ENCODE results near the gene STATH. TPM values are rescaled to one million over a fixed set of nuclear protein-coding genes. Genes with fewer than 3 reads are reported as not detected.
"Not testable (repeated sequence)": the region's sequence is repeated elsewhere in the genome, so short reads cannot be mapped to it uniquely, and the experiment has no call there.

STATH gene, protein sequence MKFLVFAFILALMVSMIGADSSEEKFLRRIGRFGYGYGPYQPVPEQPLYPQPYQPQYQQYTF
- polyA plus RNA-seq (ENCODE audit: insufficient read length in 4 of 4), result under 1 TPM; 0.26 to 0.69 (median 0.43) TPM

DNA sequence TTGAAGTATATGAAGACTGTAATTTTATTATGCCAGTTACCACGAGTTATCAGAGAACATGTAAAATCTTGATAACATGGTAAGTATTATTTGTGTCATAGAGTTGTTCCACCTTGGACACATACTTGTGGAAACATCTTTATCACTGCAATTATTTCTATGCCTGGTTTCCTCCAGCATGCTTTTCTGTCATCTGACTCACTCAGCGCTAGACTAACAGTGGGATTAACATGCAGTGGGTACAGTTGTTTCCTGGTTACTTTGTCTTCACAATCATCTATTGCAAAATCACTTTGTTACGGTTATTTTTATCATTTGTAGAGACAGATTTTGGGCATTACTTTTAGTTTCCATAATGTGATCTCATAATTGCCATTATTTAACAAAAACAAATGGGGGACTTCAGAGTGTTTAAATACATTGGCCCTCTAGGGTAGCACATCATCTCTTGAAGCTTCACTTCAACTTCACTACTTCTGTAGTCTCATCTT is at the start of gene STATH:
Gene STATH (plus strand): TSS at position 441 of the 491 bp plus-strand sequence. CDS start 2,472 bp downstream, outside the sequence.
- DNase-seq (ENCODE audit: low read depth in 4 of 4, low spot score in 3 of 4), result no peak

DNA sequence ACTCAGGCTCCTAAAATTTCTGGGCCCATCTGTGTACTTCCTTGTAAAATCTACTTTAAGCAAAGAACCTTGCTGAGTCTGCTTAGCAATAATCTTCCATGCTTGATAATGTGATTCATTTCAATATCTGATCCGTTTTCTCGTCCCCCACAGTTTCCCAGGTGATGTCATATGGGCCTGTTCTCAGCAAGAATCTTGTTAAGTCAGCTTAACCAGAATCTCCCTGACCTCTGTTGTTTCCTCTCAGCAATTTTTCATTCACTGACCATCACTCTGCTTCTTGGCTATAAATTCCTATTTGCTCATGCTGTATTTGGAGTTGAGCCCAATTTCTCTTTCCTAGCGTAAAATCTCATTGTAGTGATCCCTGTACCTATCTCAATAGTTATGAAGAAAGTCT is 44.2 kb upstream of the STATH start:
- DNase-seq (ENCODE audit: low read depth in 4 of 4, low spot score in 3 of 4), result no peak

DNA sequence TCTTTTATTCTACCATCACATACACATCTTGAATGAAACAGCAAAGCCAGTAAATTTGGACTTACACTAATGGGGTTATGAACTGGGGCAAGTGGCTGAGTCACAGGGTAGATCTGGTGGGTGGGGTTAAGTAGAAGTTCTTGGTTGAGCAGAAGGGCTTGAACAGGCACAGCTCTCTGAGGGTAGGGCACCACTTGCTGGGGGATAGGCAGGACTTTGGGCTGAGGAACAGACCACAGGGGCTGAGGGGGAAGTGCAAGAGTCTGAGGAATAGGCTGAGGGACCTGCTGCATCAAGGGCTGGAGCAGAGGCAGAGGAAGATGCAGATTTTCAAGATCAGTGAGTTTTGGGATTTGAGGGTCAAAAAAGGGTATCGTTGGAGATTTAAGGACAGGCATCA is 38.6 kb upstream of the STATH start:
- DNase-seq (ENCODE audit: low read depth in 4 of 4, low spot score in 3 of 4), result no peak

GRCh38 chr4:69965628-69966027 is 30.1 kb upstream of the STATH start, which contains the start of gene CSN2:
Gene CSN2, minus strand, starts transcription at chr4:69965728. Its CDS starts 4,733 bp downstream, at chr4:69960995.
- no peak for DNase-seq (ENCODE audit: low read depth in 4 of 4, low spot score in 3 of 4)

GRCh38 chr4:69970071-69970470 is 25.7 kb upstream of the STATH start:
- DNase-seq (ENCODE audit: low read depth in 4 of 4, low spot score in 3 of 4), result no peak

- no peak for DNase-seq (ENCODE audit: low read depth in 4 of 4, low spot score in 3 of 4)
Observed at GRCh38 chr4:69974631-69975030, 21.1 kb upstream of the STATH start.

GRCh38 chr4:69977582-69977981 is 18.2 kb upstream of the STATH start:
- no peak for DNase-seq (ENCODE audit: low read depth in 4 of 4, low spot score in 3 of 4)

- DNase-seq (ENCODE audit: low read depth in 4 of 4, low spot score in 3 of 4), result peak in 3 of 4 donors; percentile 5 to 22 (median 18)
Observed at GRCh38 chr4:69984030-69984443, 11.7 kb upstream of the STATH start.

GRCh38 chr4:69986663-69987062 is 9.1 kb upstream of the STATH start:
- DNase-seq (ENCODE audit: low read depth in 4 of 4, low spot score in 3 of 4), result no peak

DNA sequence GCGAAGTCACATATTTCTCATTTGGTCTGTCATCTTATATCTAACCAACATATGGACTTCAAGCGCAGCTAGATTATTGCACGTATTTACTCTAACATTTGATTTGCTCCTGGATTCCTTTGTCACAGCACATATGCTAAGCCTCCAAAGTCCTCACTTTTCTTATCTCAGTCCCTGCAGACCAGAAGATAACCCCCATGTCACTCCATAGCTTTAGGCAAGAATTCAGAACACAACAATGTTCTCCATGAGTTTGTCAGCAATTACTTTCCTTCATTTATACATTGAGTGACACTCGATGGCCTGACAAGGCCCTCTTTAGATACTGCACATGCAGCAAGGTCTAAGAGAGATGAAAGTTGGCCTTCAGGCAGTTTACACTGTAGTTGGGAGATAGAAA is 4.8 kb upstream of the STATH start:
- no peak for DNase-seq (ENCODE audit: low read depth in 4 of 4, low spot score in 3 of 4)

- DNase-seq (ENCODE audit: low read depth in 4 of 4, low spot score in 3 of 4), result no peak
Observed at GRCh38 chr4:69994782-69995181, 984 bp upstream of the STATH start.

DNA sequence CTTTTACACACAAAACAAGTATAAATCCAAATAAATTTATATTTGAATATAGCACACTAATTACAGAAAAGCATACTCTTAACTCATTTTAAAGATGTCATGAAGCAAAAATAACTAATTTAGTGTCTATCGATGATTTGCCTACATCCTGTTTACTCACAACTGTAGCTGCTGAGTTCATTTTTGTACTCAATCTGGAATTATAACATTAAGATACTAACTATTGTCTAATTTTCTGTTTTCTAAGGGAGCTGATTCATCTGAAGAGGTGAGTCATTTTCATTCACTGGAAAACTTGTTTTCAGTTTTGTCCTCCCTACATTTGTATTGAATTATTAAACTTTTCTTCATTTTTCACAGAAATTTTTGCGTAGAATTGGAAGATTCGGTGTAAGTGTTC is 3.7 kb downstream of the STATH start:
- no peak for DNase-seq (ENCODE audit: low read depth in 4 of 4, low spot score in 3 of 4)

GRCh38 chr4:70000711-70001110 is 4.9 kb downstream of the STATH start:
- no peak for DNase-seq (ENCODE audit: low read depth in 4 of 4, low spot score in 3 of 4)

DNA sequence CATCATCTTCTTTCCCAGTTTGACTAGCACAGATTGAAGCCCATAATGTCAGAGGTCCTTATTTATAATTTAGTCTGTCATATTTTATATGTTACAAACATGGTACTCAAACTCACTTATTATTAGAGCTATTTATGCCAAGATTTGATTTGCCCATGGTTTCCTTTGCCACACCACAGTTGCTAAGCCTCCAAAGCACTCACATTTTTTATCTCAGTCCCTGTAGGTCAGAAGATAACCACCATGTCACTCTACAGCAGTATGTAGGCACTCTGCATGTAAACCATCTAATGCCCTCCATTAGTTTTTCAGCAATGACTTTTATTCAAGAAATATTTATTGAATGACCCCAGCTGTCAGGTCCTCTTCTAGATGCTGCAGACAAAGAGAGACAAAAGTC is 6.7 kb downstream of the STATH start:
- DNase-seq (ENCODE audit: low read depth in 4 of 4, low spot score in 3 of 4), result no peak

- DNase-seq (ENCODE audit: low read depth in 4 of 4, low spot score in 3 of 4), result no peak
Observed at GRCh38 chr4:70008771-70009170, 13.0 kb downstream of the STATH start.

- DNase-seq (ENCODE audit: low read depth in 4 of 4, low spot score in 3 of 4), result not testable (repeated sequence)
Observed at GRCh38 chr4:70019006-70019405, 23.2 kb downstream of the STATH start.

GRCh38 chr4:70023218-70023617 is 27.5 kb downstream of the STATH start:
- no peak for DNase-seq (ENCODE audit: low read depth in 4 of 4, low spot score in 3 of 4)

DNA sequence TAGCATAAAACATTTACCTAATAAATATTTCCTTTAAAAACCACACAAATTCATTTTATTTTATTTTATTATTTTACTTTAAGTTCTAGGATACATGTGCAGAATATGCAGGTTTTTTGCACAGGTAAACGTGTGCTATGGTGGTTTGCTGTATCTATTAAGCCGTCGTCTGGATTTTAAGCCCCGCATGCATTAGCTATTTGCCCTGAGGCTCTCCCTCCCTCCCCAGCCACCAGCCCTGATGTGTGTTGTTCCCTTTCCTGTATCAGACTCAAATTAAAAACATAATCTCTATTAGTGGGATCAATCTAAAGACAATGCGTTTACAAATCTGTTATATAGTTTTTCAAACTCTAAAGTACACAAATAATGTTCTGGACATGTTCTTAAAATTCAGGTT is 31.2 kb downstream of the STATH start:
- no peak for DNase-seq (ENCODE audit: low read depth in 4 of 4, low spot score in 3 of 4)

DNA sequence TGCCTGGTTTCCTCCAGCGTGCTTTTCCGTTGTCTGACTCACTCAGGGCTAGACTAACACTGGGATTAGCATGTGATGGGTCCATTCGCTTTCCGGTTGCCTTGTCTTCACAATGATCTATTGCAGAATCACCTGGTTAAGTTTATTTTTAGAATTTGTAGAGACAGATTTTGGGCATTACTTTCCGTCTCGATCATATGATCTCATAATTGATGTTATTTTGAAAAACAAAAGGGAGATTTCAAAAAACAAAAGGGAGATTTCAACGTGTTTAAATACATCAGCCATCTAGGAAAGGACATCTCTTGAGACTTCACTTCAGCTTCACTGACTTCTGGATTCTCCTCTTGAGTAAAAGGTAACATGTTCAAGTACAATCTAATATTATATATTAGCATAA is 32.4 kb downstream of the STATH start, which contains the start of gene HTN3:
Gene HTN3 (plus strand): TSS at position 301 of the 400 bp plus-strand sequence. CDS start 2,282 bp downstream, outside the sequence.
- not testable (repeated sequence) for DNase-seq (ENCODE audit: low read depth in 4 of 4, low spot score in 3 of 4)

- not testable (repeated sequence) for DNase-seq (ENCODE audit: low read depth in 4 of 4, low spot score in 3 of 4)
Observed at GRCh38 chr4:70037559-70037958, 41.8 kb downstream of the STATH start.

DNA sequence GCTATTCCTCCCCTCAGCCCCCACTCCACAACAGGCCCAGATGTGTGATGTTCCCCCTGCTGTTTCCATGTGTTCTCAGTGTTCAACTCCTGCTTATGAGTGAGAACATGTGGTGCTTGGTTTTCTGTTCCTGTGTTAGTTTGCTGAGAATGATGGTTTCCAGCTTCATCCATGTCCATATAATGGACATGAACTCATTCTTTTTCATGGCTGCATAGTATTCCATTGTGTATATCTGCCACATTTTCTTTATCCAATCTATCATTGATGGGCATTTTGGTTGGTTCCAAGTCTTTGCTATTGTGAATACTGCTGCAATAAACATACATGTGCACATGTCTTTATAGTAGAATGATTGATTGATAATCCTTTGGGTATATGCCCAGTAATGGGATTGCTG is 44.2 kb downstream of the STATH start:
- DNase-seq (ENCODE audit: low read depth in 4 of 4, low spot score in 3 of 4), result not testable (repeated sequence)

DNA sequence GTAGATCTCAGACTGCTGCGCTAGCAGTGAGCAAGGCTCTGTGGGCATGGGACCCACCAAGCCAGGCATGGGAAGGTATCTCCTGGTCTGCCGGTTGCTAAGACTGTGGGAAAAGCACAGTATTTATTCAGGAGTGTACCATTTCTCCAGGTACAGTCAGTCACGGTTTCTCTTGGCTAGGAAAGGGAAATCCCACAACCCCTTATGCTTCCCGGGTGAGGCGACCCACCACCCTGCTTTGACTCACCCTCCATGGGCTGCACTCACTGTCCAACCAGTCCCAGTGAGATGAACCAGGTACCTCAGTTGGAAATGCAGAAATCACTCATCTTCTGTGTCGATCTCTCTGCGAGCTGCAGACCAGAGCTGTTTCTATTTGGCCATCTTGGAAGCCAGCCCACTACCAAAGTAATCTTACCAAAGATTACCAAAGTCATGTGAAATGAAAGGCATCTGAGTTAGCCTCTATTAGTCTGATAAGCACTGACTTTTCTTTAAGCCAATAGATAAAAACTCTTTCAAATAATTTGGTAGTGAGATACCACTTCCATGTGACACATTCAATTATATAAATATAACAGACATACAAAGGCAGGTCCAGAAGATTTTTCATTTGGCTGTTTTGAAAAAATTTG is 46.0 kb downstream of the STATH start:
- DNase-seq (ENCODE audit: low read depth in 4 of 4, low spot score in 3 of 4), result no peak
